Medulla oblongata (tissue), 1 donor: ENCODE measurements around the gene MAST4.
"Not testable (repeated sequence)": the region's sequence is repeated elsewhere in the genome, so short reads cannot be mapped to it uniquely, and the experiment has no call there.

ENCODE experiments used
- DNase-seq: peaks from one replicate; pipeline ENCODE4 v3.0.0-alpha.2; 2015; ENCODE audit errors: extremely low spot score

MAST4 gene

GRCh38 chr5:66646570-66646969 lies 50.4 kb downstream of the MAST4 start:
- no peak for DNase-seq

DNA sequence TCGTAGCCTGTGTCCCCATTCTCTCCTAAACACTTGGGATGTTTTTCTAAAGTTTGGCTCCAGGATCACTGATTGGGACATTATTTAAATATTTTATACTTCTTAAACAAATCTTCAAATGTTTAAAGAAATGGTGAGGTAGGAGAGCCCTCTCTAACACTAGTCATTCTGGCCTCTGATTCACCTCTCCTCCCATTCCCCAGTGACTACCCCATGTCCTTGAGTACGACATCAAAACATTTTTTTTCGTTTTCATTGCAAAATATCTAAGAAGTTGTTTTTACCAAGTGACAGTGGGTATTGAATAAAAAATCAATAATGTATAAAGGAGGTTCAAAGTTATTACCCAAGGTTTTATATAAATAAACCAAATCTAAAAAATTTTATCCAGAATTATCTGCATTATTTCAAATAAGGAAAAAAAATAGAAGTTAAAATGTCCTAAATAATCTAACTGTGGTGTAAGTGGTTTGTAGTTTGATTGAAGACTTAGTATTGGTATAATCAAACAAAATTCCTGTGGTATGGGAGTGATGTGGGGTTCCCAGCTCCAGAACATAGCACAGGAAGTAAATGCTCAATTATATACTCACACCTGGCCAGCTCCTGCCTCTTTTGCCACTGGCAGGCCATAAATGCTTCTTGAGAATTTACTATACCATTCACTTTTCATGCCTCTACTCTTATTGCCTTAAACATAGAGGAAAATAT lies 51.1 kb downstream of the MAST4 start:
- DNase-seq, result no peak

- no peak for DNase-seq
These were observed 56.6 kb downstream of the MAST4 start for GRCh38 chr5:66652818-66653217.

- no peak for DNase-seq
These were observed 57.1 kb downstream of the MAST4 start for GRCh38 chr5:66653325-66653724.

DNA sequence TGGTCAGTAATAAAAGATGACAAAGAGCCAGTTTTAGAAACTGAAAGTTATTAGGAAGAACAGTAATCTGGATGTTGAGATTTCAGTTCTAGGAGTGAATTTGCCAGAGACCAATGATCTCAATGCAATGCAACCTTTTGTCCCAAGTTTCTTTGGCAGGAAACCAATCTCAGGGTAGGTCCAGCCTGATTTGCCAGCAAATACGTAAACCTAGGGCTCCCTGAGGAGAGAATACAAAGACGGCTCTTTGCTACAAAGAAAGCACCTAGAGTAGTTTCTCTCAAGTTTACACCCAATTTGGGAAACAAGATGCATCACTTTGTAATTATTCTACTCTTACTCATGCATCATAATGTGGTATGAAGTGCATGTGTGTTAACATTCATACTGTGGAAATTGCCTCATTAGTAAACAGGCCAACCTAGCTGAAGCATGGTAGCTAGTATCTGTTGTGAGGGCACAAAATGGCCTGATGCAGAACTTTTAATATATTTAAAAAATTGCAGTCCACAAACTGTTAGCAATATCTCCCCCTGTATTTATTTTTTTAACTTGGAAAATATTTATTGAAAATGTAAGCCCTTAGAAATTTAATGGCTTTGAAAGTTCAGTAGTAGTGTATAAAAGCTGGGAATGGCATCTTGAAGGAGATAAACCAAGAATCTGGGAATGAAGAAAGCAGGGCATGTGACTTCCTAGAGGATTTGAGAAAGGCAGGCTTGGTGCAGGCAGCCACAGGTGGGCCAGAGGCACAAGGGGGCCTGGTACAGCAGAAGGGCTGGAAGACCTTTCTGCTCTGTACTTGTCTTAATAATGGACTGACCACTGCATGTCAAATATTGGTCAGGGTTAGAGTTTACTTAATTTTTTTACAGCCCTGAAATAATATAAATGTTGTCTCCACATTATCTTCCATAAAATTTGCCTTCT lies 59.5 kb downstream of the MAST4 start:
- peak; percentile 55 for DNase-seq

- DNase-seq, result no peak
These were observed 62.3 kb downstream of the MAST4 start for GRCh38 chr5:66658516-66658915.

DNA sequence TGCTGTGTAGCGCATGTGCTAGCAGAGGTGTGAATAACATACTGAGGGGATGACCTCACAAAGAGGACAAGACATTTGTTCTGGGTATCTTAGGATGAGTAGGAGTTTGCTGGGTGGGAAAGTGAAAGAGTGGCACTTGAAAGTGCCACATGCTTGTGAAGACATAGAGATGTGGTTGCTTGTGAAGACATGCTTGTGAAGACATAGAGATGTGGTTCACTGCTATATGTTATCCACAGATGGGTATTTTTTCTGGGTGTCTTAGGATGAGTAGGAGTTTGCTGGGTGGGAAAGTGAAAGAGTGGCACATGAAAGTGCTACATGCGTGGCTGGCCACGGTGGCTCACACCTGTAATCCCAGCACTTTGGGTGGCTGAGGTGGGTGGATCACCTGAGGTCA lies 63.6 kb downstream of the MAST4 start:
- no peak for DNase-seq

DNA sequence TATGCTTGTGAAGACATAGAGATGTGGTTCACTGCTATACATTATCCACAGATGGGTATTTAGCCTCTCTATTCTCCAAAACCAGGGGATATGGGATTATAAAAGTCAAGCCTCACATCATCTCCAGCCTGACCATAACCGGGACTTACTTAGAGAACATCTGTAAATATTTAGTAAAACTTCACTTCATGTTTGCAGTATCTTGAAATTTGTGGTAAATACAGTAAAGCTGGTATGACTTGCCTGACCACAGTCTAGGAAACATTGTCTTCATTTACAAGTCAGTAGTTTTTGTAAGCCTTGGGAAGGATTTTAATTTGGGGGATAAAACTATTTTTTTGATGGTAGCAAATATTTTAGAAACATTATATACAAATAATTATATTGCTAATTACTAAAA lies 64.2 kb downstream of the MAST4 start:
- no peak for DNase-seq

- DNase-seq, result peak; percentile 48
These were observed 65.0 kb downstream of the MAST4 start for GRCh38 chr5:66661149-66661548.

DNA sequence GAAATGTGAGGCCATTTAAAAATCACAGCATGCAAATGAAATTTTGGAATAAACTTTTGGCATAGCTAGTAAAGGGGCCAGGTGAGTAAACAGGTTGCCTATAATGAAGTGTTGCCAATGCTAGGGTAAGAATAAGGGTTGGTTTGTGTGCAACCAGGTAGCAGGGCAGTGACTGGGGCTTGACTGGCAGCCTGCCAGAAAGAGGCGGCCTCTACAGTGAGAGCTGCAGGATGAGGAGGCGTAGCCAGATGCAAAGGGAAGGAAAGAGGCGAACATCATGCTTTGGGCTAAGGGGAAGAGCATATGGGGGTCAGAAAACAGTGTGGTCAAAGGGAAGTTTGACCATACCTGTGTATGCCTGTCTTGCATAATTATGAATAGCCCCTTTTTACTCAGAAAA lies 70.6 kb downstream of the MAST4 start:
- DNase-seq, result no peak

DNA sequence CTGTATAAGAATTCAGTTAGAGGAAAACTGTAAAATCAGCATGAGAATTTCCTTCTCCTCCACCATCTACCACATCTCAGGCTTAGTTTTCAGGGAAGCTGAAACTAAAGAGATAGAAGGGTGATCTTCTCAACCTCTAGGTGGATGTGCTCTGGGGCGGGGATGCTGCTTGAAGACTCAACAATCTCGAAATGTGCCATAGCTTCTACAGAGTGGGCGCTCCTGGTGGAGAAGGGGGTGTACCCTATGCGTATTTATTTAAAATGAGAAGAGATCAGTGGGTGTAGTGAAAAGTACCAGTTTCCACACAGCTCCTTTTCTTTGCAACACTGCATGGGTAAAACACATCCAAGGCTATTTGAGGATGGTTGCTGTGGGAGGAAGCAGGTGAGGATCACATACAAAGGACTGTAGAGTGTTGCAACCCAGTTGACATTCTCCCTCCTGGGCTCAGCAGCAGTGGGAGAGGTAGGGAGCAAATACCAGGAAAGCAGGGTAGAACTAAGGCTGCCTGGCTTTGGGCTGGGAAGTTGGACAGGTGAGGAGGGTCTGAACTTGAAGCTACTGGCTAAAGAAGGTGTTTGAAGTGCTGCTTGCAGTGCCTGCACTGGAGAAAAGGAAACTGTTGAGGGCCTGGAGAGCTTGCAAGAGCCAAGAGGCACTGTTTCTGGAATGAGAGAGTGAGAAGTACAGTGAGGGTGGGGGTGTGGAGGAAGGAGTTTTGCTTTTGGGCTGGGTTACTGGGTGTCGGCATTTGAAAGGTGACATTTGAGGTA lies 73.1 kb downstream of the MAST4 start:
- DNase-seq, result no peak

DNA sequence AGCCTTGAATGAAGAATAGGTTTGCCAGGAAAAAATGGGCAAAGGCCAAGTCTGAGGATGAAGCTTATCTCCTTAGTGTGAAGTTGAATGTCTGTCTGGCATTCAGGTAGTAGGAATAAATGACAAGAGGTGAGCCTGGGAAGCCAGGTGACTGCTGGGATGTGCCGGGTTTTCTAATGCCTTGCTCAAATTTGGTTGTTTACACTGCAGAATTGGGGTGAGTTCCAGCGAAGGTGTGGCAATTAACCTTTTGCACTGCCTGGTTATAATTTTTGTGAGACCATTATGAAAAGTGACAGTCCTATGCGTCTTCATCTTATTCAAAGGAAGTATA lies 73.6 kb downstream of the MAST4 start:
- no peak for DNase-seq

DNA sequence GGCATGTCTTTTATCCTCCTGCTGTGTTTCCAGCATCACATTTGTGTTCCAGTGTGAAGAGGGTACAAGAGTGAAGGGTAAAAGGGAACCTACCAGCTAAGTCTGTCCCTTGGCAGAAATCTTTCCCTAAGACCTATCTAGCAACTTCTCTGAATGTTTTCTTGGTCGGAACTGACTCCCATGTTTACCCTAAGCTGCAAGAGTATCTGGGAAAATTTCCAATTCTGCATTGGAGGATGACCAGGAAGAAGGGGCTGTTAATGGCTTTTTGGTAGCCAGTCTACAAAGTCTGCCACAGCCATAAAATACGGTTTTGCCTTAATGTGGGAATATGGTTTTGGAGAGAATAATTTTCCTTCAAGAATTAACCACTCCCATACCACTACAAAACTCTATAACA lies 75.1 kb downstream of the MAST4 start:
- peak; percentile 26 for DNase-seq

DNA sequence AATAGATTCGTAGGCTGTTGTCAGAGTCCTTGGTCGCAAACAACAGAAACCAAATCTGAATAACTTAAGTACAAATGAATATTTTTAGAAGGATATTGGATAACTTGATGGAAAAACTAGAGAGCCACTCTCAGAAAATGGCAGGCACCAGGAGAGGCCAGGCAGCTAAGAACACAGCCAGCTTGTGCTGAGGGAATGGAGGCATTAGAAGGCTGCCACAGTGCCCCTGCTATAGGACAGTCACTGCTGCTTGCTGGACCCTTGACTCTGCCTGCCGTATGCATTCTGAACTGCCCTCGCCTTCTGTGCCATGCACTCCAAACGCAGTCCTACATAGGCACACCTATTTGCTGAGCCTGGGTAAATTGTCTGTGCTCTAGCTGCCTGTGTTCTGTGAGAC lies 78.6 kb downstream of the MAST4 start:
- no peak for DNase-seq

DNA sequence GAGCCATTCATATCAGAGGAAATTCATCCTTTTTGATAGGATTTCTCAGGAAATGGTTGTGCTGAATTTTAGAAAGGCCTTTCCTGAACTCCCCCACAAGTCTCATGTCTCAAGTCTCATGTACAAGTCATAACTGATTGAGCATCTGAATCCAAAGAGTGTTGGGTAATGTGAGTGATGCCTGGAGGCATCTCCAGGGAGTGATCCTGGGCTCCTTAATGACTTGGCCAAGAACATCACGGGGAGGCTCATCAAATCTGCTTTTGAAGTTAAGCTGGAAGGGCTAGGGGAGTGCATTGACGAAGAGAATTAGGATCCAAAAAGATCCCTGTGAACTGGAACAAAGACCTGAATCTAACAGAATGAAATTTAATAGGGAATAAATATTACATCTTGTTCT lies 79.2 kb downstream of the MAST4 start:
- DNase-seq, result no peak

- no peak for DNase-seq
These were observed 84.0 kb downstream of the MAST4 start for GRCh38 chr5:66680221-66680620.

DNA sequence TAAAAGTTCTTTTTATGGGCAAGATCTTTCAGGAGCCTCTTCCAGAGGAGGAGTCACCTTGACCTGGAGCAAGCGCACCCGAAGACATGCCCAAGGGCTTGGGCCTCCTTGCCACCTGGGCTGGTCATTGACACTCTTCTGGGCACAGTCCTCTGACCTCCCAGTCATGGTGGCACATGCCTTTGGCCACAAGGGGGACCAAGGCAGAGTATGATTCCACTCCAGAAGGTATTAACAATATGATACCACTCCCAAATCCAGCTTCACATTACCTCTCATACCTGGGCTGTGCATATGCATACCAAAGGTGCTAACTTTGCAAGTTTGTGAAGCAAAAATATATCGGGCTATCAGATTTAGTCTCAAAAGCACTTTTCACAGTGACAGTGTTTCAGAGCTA lies 84.6 kb downstream of the MAST4 start:
- no peak for DNase-seq

DNA sequence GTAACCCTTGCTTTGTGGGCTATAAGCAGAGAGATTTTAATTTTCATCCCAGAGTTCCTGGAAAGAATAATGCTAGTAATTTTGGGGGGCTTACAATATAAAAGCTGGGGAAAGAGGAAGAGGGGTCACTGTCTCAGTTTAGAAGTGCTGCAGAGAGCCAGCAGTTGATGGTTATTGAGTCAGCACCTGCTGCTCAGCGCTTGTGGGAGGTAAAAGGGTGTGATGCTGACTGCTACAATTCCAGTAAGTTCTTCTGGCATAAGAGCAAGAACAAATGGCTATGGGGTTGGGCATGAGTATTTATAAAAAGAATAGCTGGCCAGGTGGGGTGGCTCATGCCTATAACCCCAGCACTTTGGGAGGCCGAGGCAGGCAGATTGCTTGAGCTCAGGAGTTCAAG lies 88.5 kb downstream of the MAST4 start:
- DNase-seq, result no peak

DNA sequence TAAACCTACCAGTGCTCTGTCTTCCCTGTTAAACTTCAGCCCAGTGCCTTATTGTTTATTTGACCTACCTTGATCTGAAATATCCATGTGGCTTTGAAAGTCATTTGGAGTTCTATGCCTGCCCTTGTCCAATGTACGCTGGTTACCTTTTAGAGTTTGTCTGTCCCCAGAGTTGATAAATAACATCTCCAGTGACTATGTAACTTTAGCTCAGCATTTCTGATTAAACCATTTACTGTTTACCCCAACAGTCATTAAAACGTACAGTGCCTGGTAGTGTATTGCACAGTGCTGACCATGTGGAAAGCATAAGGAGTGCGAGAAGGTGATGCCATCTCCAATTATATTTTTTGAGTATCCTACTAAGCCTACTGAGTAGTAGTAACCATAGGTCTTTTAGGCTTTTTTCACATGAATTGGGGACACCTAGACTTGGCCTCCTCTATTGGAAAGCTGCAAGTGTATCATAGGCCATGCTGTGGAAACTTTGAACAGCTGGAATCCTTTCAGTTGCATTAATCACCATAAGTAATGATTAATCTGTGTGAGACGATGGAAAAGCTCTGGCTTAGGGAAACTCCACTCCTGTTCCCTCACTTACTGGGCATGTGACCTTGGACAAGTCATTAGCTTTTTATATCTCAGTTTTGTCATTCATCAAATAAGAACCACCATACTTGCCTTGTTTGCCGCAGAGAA lies 93.5 kb downstream of the MAST4 start:
- DNase-seq, result no peak

DNA sequence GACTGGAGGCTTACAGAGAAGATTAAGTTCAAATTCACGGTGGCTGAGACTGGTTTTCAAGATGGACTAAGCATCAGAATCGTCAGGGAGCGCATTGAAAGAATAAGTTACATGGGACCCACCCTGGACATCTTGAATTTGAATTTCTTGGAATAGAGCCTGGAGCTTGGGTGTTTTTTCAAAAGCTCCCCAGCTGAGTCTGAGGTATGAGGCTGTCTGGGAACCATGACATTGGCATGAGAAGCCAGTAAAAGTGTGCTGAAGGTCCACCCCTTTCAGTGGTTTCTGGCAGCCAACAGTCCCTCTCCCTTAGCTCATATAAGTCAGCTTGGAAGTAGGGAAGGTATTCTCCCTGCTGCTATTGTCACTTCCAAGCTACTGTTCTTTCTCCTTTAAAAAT lies 97.8 kb downstream of the MAST4 start:
- DNase-seq, result no peak

GRCh38 chr5:66695840-66696239 lies 99.6 kb downstream of the MAST4 start:
- DNase-seq, result not testable (repeated sequence)
